Measurements from ENCODE around the gene DISC1.

GRCh38 chr1:231918239-231919015, 291.8 kb downstream of the DISC1 start:
- TF ChIP-seq, protein P1, sequence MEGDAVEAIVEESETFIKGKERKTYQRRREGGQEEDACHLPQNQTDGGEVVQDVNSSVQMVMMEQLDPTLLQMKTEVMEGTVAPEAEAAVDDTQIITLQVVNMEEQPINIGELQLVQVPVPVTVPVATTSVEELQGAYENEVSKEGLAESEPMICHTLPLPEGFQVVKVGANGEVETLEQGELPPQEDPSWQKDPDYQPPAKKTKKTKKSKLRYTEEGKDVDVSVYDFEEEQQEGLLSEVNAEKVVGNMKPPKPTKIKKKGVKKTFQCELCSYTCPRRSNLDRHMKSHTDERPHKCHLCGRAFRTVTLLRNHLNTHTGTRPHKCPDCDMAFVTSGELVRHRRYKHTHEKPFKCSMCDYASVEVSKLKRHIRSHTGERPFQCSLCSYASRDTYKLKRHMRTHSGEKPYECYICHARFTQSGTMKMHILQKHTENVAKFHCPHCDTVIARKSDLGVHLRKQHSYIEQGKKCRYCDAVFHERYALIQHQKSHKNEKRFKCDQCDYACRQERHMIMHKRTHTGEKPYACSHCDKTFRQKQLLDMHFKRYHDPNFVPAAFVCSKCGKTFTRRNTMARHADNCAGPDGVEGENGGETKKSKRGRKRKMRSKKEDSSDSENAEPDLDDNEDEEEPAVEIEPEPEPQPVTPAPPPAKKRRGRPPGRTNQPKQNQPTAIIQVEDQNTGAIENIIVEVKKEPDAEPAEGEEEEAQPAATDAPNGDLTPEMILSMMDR (IDR thresholded peaks at IDR 0.05) = no peak
- TF ChIP-seq POLR2A (IDR thresholded peaks at IDR 0.05) = no peak

All from uterus (tissue), 2 donors.